Epithelial cell of esophagus (primary cell): ENCODE data around the gene IFNA13.

Source experiments
- DNase-seq: peaks from one replicate; pipeline ENCODE4 v3.0.0; 2010; ENCODE audit warnings: low read depth
- H3K4me3 ChIP-seq: 2 replicates; pipeline ENCODE4 v1.5.1; 2011; ENCODE audit warnings: mild to moderate bottlenecking, low read length, control low read depth
- CTCF ChIP-seq: IDR thresholded peaks from 2 replicates; pipeline ENCODE4 v1.5.1; 2011; ENCODE audit warnings: low read depth, mild to moderate bottlenecking, low read length, control low read depth, inconsistent platforms; ENCODE audit not compliant: insufficient read depth; ENCODE audit errors: missing control alignments

Gene IFNA13

GRCh38 chr9:21333226-21333625, 34.6 kb downstream of the IFNA13 start:
- DNase-seq, result no peak
- no peak overlapping the region for H3K4me3 ChIP-seq
- TF ChIP-seq CTCF, result no peak

- no peak for DNase-seq
- TF ChIP-seq CTCF, result no peak
- H3K4me3 ChIP-seq, result no peak overlapping the region
Measured at GRCh38 chr9:21331676-21332402, 36.0 kb downstream of the IFNA13 start.

GRCh38 chr9:21326526-21327139, 41.2 kb downstream of the IFNA13 start:
- no peak overlapping the region for H3K4me3 ChIP-seq
- TF ChIP-seq CTCF, result peak; percentile 66
- DNase-seq, result peak; percentile 54

- DNase-seq, result no peak
- no peak overlapping the region for H3K4me3 ChIP-seq
- no peak for TF ChIP-seq CTCF
Measured at GRCh38 chr9:21324047-21324446, 43.8 kb downstream of the IFNA13 start.

- no peak for TF ChIP-seq CTCF
- no peak overlapping the region for H3K4me3 ChIP-seq
- no peak for DNase-seq
Measured at GRCh38 chr9:21322911-21323461, 44.9 kb downstream of the IFNA13 start.

GRCh38 chr9:21320465-21320864, 47.4 kb downstream of the IFNA13 start:
- H3K4me3 ChIP-seq, result no peak overlapping the region
- TF ChIP-seq CTCF, result no peak
- no peak for DNase-seq
